GM20000 (cell line): ENCODE results near the gene ECHDC1.
"Not testable (repeated sequence)": the region's sequence is repeated elsewhere in the genome, so short reads cannot be mapped to it uniquely, and the experiment has no call there.

Experiments
- DNase-seq: peaks from one replicate; pipeline ENCODE4 v3.0.0; 2012; ENCODE audit warnings: low spot score
- TF ChIP-seq, protein P1 (sequence below): IDR thresholded peaks from 2 replicates; pipeline ENCODE4 v1.5.1; 2012; ENCODE audit warnings: mild to moderate bottlenecking, control low read depth; ENCODE audit errors: extremely low read depth, missing control alignments

ECHDC1 gene

GRCh38 chr6:127340171-127340570, 3.2 kb downstream of the ECHDC1 start:
- TF ChIP-seq, protein P1, sequence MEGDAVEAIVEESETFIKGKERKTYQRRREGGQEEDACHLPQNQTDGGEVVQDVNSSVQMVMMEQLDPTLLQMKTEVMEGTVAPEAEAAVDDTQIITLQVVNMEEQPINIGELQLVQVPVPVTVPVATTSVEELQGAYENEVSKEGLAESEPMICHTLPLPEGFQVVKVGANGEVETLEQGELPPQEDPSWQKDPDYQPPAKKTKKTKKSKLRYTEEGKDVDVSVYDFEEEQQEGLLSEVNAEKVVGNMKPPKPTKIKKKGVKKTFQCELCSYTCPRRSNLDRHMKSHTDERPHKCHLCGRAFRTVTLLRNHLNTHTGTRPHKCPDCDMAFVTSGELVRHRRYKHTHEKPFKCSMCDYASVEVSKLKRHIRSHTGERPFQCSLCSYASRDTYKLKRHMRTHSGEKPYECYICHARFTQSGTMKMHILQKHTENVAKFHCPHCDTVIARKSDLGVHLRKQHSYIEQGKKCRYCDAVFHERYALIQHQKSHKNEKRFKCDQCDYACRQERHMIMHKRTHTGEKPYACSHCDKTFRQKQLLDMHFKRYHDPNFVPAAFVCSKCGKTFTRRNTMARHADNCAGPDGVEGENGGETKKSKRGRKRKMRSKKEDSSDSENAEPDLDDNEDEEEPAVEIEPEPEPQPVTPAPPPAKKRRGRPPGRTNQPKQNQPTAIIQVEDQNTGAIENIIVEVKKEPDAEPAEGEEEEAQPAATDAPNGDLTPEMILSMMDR: no peak
- no peak for DNase-seq

DNA sequence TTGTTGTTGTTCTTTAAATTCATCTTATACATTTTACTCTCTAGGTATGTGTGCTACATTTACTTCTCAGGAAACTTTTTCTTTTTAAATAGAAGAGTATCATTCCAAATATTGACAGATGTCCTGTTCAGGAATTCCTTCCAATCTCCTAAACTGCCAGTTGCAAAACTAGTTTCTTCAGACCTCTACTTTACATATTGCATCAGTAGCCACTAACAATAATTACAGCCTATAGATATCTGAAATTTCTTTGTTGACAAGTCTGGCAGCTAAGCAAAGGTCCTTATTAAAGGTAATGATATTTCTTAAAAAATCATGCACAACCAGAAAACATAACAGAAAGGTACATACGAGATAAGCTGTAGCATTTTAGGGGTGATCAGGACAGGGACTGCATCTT, 4.5 kb downstream of the ECHDC1 start:
- TF ChIP-seq, protein P1: no peak
- no peak for DNase-seq

DNA sequence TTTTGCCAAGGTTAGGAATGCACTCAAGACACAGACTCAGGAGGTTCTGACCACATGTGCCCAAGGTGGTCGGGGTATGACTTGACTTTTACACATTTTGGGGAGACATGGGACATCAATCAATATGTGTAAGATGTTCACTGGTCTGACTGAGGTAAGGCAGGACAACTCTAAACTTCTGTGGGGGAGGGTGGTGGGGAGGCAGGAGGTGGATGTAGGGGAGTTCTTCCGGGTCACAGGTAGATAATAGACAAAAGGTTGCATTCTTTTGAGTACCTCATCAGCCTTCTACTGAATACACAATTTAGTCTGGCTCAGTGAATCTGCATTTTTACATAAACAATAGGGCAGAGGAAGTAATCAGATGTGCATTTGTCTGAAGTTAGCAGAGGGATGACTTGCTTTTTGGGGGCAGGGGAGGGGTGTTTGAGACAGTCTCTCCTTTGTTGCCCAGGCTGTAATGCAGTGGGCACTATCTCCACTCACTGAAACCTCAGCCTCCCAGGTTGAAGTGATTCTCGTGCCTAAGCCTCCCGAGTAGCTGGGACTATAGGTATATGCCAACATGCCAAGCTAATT, 10.9 kb downstream of the ECHDC1 start:
- TF ChIP-seq, protein P1: no peak
- DNase-seq: no peak

GRCh38 chr6:127331256-127331655, 12.2 kb downstream of the ECHDC1 start:
- not testable (repeated sequence) for DNase-seq

GRCh38 chr6:127328043-127328609, 15.3 kb downstream of the ECHDC1 start:
- TF ChIP-seq, protein P1: no peak
- no peak for DNase-seq

GRCh38 chr6:127319686-127320085, 23.7 kb downstream of the ECHDC1 start:
- DNase-seq: no peak
- TF ChIP-seq, protein P1: no peak

DNA sequence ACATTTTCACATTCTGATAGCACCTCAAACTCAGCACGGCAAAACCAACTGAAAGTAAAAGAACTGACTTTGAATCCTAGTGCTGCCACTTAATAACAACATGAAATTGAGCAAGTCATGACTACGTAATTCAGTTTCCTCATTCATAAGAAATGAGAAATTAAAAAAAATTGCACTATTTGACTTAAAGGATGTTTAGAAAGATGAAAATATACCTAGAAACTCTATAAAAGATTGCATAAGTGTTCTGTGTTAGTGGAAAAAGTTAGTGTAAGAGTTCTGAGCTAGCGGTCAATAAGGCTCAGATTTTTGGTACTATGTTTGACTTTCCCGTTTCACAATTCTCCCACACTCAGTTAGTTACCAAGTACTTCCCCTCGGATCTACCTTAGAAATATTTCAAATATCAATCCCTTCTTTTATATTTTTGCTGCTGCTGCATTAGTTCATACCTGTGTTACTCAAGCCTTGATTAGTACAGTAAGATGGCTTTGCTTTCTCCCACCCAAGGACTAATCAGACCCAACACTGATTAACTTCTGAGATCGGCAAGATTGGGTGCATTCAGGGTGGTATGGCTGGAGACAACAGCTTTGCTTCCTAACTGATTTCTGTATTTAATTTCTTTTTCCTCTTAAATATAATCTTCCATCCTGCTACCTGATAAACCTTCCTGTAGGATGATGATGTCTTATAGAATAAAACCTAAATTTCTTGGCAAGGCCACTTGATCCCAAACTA, 25.9 kb downstream of the ECHDC1 start:
- TF ChIP-seq, protein P1: no peak
- DNase-seq: no peak
